Mucosa of rectum (tissue), 2 donors: ENCODE measurements around the gene GRB2.

ENCODE experiments used
- H3K27ac ChIP-seq, 2 donors: one replicate each; pipeline ENCODE4 v1.7.0; 2013; ENCODE audit warnings: inconsistent platforms in 2 of 2, low read depth in 2 of 2, low read length in 2 of 2
- H3K27me3 ChIP-seq, 2 donors: one replicate each; pipeline ENCODE4 v1.7.0; 2013; ENCODE audit warnings: low read length in 2 of 2; ENCODE audit not compliant: control insufficient read depth in 2 of 2, insufficient read depth in 2 of 2
- H3K36me3 ChIP-seq, 2 donors: one replicate each; pipeline ENCODE4 v1.7.0; 2013; ENCODE audit warnings: low read length in 2 of 2; ENCODE audit not compliant: control insufficient read depth in 2 of 2, insufficient read depth in 2 of 2
- H3K4me1 ChIP-seq, 2 donors: one replicate each; pipeline ENCODE4 v1.7.0; 2013; ENCODE audit warnings: low read length in 2 of 2, mild to moderate bottlenecking in 1 of 2; ENCODE audit not compliant: control insufficient read depth in 2 of 2, insufficient read depth in 2 of 2
- H3K4me3 ChIP-seq, 2 donors: one replicate each; pipeline ENCODE4 v1.7.0; 2013; ENCODE audit warnings: low read length in 2 of 2
- H3K9ac ChIP-seq, 2 donors: one replicate each; pipeline ENCODE4 v1.7.0; 2013; ENCODE audit warnings: low read length in 2 of 2, low read depth in 1 of 2, mild to moderate bottlenecking in 1 of 2
- H3K9me3 ChIP-seq, 2 donors: one replicate each; pipeline ENCODE4 v1.7.0; 2013; ENCODE audit warnings: low read length in 2 of 2; ENCODE audit not compliant: control insufficient read depth in 2 of 2
- donor health status: healthy.
- donor health status: Normal muscosa, but diverticular disease.

The GRB2 gene

DNA sequence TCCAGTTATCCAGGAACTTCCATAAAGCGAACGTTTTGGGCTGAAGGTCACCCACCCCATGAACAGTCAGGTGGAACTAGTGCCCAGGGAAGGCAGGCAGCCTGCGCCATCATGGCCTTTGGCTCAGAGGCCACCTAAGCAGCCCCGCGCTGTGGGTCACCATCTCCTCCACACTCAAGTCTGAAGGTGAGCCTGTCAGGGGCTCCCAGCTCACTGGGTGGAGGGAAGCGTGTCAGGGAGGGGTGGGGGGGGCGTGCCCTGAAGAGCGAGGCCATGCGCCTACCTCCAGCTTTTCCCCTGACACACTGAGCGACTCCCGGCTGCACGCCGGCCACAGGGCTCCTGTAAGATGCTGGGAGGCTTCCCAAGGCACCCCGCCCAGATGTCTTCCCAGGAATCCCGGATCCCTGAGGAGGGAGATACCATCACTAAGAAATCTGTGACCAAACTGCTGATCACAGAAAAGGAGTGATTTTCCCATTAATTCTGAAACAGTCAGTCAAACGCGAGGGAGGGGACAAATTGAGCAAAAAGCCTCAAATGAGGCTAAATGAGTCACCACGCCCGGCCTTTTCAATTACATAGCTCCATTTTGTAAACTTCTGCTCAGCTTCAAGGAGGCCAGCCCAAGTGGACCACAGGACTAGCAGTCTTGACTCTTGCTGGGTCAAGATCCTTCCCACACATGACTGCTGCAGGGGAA, 89.8 kb downstream of the GRB2 start:
- Histone ChIP-seq H3K4me1 (peaks cover 3% of the 10 kb centered on the region in 2 donors), H3K9ac (no peak overlapping the region), H3K36me3 (peaks cover 17 to 30% of the 10 kb centered on the region in 2 donors), H3K27ac (peak overlapping the region in 1 of 2 donors; percentile 63), H3K4me3 (no peak overlapping the region), H3K27me3 (no peaks in the 10 kb centered on the region), H3K9me3 (no peaks in the 10 kb centered on the region)

DNA sequence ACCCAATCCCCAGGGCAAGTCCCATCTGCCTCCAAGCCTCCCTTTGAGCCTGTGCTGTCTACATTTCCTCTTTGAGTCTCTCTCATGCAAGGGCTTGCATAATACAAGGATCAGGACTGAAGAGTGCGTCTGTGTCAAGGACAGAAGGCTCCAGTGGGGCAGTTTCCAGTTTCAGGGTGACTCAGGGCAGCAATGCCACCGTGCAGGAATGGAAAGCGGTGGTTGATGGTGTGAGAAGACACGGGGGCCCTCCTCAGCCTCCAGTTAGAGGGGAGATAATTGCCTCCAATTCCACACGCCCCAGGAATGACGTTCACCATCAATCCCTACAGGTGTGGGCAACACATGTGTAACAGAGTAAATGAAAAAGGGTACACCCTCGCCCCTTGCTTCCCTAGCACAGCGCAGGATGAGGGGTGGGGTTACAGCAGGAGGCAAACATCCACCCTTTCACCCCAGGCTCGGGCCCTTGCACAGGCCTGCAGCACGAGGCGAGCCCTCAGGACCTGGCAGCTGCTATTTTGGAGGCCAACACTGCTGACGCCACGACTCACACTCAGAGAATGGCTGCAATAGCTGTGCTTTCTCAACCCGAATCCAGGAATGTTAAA, 91.4 kb downstream of the GRB2 start:
- Histone ChIP-seq H3K27ac (peak overlapping the region; percentile 11 to 59), H3K4me1 (peaks cover 10 to 13% of the 10 kb centered on the region in 2 donors), H3K9me3 (no peaks in the 10 kb centered on the region), H3K27me3 (no peaks in the 10 kb centered on the region), H3K9ac (no peak overlapping the region), H3K36me3 (peaks cover 7 to 19% of the 10 kb centered on the region in 2 donors), H3K4me3 (no peak overlapping the region)

DNA sequence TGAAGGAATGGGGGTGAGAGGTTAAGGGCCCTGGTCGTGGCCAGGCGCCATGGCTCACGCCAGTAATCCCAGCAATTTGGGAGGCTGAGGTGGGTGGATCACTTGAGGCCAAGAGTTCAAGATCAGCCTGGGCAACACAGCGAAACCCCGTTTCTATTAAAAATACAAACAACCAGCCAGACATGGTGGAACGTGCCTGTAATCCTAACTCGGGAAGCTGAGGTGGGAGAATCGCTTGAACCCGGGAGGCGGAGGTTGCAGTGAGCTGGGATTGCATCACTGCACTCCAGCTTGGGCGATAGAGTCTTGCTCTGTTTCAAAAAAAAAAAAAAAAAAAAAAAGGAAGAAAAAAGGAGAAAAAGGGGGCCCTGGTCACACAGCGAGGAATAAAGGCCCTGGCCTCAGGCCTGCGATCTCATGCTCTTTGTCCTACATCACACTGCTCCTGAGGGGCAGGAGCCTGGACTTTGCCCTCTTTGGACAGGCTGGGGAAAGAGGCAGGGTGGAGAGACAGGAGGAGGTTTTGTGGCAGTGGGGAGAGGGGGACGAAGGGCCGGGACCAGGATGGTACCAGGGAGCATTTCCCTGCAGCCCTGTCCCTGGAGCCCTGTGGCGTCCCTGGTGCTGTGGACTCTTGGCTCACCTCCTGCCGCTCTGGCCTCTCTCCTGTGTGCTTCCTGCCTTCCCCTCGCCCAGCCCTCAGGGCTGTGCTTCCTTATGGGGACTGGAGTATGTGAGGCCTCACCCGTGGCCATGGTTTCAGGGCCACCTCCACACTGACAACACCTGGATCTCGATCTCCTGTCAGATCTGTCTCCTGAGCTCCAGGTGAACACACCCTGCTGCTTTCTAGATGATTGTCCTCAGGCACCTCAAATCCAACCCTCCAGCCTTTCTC, 96.5 kb downstream of the GRB2 start:
- Histone ChIP-seq H3K9me3 (no peaks in the 10 kb centered on the region), H3K27ac (peak overlapping the region; percentile 79 to 92), H3K4me3 (peak overlapping the region; percentile 9 to 33), H3K9ac (peak overlapping the region; percentile 21 to 52), H3K27me3 (no peaks in the 10 kb centered on the region), H3K36me3 (peaks cover 0 to under 1% of the 10 kb centered on the region in 2 donors), H3K4me1 (peaks cover 14 to 17% of the 10 kb centered on the region in 2 donors)

DNA sequence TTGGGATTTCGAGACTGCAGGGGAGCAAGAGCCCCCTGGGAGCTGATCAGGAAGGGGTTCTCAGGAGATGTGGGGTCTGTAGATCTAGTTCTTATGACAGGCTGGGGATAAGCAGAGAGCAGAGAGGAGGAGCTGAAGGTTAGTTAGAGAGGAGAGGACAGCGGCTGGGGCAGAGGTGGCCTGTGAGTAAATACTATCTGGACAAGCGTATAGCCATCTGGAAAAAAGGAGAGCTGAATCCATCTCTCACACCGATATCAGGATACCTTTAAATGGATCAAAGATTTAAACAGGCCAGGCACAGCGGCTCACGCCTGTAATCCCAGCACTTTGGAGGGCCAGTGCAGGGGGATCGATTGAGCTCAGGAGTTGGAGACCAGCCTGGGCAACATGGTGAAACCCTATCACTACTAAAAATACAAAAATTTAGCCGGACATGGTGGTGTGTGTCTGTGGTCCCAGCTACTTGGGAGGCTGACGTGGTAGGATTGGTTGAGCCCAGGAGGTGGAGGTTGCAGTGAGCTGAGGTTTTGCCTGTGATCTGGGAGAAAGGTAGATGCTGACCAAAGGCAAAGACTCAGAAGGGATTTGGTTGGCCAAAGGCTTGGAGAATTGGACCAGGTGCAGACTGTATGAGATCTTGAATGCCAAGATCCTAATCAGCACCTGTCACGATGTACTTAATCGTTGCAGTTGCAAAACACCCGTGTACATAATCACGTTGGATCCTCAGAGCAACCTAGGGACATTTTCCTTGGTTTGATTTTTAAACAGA, 97.3 kb downstream of the GRB2 start:
- peak overlapping the region in 1 of 2 donors; percentile 52 for H3K9ac ChIP-seq
- H3K9me3 ChIP-seq, result no peaks in the 10 kb centered on the region
- peaks cover 14 to 17% of the 10 kb centered on the region in 2 donors for H3K4me1 ChIP-seq
- H3K27ac ChIP-seq, result peak overlapping the region; percentile 79 to 92
- no peaks in the 10 kb centered on the region for H3K36me3 ChIP-seq
- H3K27me3 ChIP-seq, result no peaks in the 10 kb centered on the region
- peak overlapping the region in 1 of 2 donors; percentile 20 for H3K4me3 ChIP-seq

DNA sequence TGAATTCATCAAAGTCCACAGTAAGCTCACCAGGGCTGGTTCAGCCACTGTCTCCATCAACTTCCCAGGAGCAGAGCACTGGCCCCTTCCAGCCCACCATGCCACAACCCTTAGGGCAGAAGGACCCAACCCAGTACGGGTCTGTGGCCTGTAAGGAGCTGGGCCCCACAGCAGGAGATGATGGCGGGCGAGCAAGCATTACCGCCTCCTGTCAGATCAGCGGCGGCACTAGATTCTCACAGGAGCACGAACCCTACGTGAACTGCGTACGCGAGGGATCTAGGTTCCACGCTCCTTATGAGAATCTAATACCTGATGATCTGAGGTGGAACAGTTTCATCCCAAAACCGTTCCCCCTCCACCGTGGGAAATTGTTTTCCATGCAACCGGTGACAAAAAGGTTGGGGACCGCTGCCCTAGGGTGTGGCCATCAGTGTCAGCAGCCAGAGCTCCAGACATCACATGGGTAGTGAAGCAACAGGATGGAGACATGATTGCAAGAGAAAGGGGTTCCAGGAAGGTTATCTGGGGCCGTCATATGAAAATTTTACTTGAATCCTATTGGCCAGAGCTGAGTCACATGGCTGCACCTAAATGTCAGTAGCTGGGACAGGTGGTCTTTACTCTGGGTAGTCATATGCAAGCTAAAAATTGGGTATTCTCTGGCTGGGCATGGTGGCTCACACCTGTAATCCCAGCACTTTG, 103.8 kb downstream of the GRB2 start:
- no peaks in the 10 kb centered on the region for H3K27me3 ChIP-seq
- no peaks in the 10 kb centered on the region for H3K4me1 ChIP-seq
- no peak overlapping the region for H3K27ac ChIP-seq
- H3K9me3 ChIP-seq, result no peaks in the 10 kb centered on the region
- no peaks in the 10 kb centered on the region for H3K36me3 ChIP-seq
- H3K9ac ChIP-seq, result no peak overlapping the region
- no peak overlapping the region for H3K4me3 ChIP-seq

DNA sequence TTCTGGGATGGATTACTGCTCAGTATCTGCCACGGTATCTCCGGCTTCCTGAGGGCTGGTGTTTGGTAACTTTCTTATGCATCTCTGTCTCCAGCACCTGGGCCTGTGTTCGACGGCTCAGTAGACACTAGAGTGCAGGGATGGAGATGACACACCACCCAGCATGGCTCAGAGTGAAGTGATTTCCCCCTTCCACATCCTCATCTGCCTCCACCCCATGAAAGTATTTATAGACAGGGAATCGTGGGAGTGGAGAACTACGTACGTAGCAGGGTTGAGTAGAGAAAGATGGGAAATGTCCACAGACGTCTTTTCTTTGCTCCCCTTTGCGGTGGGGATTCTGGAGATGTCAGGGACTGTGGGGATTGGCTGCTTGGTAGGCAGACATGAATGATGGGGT, 104.4 kb downstream of the GRB2 start:
- Histone ChIP-seq H3K4me1 (no peaks in the 10 kb centered on the region), H3K9me3 (no peaks in the 10 kb centered on the region), H3K27ac (no peak overlapping the region), H3K36me3 (no peaks in the 10 kb centered on the region), H3K9ac (no peak overlapping the region), H3K4me3 (no peak overlapping the region), H3K27me3 (no peaks in the 10 kb centered on the region)

DNA sequence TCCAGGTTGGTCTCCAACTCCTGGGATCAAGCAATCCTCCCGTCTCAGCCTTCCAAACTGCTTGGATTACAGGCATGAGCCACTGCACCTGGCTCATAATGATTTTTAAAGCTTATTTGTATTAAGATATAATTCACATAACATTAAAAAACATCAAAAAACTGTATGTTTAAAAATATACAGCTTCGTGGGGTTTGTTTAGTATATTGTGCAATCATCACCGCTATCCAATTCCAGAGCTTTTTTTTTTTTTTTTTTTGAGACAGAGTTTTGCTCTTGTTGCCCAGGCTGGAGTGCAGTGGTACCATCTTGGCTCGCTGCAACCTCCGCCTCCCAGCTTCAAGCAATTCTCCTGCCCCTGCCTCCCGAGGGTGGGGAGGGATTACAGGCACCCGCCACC, 105.2 kb downstream of the GRB2 start:
- H3K27ac ChIP-seq, result no peak overlapping the region
- peaks cover 0 to 3% of the 10 kb centered on the region in 2 donors for H3K4me1 ChIP-seq
- H3K36me3 ChIP-seq, result no peaks in the 10 kb centered on the region
- H3K9ac ChIP-seq, result no peak overlapping the region
- H3K9me3 ChIP-seq, result no peaks in the 10 kb centered on the region
- no peak overlapping the region for H3K4me3 ChIP-seq
- H3K27me3 ChIP-seq, result no peaks in the 10 kb centered on the region

DNA sequence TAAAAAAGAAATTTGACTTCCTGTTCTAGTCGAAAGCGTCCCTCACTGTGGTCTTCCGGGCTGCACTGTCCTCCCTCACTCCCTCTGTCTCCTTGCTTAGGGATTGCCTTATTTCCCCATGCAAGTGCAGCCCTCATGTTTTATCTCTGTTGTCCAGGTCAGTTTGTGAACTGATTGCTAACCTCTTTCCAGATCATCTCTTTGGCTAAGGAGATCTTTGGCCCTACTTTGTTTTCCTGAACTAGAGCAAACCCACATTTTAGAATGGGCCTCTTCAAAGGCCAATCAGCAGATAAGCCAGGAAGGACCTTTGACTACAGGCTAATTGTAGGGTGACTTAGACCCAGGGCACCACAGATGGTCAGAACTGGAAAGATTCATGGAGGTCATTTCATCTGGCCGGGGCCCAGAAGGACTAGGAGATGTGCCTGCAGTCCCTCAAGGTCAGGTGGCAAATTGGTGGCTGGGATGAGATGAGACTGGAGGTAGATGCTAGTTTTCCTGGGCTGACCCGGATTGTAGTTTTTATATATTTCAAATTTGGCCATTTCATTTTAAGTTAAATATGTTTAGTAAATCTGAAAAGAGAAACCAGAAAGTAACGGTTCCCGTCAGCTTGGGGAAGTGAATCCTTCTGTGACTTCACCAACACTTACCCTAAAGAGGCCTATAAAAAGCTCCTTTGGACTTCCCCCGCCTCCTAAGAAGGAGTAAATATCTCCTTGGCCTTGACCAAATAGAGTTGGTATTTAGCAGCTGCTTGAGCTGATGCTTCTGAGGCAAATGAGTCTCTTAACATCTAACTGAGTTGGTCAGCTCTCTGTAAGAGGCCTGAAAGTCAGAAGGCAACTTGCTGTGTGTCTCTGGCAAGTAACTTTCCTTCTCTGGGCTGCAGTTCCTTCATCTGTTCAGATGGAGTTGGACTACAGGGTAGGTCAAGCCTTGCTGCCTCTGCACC, 110.0 kb downstream of the GRB2 start:
- Histone ChIP-seq H3K27ac (peak overlapping the region; percentile 79 to 80), H3K4me3 (peak overlapping the region in 1 of 2 donors; percentile 9), H3K4me1 (peaks cover 0 to 3% of the 10 kb centered on the region in 2 donors), H3K27me3 (no peaks in the 10 kb centered on the region), H3K9ac (peak overlapping the region; percentile 1 to 38), H3K9me3 (no peaks in the 10 kb centered on the region), H3K36me3 (no peaks in the 10 kb centered on the region)
